HepG2 (cell line): ENCODE data around the gene RIBC1. TPM values are rescaled to one million over a fixed set of nuclear protein-coding genes. Genes with fewer than 3 reads are reported as not detected.

ENCODE experiments used
- ELF3 ChIP-seq: IDR thresholded peaks from 2 replicates; pipeline ENCODE4 v1.6.1; 2016; ENCODE audit warnings: missing genetic modification reagents, missing compliant biosample characterization
- FOXJ3 ChIP-seq: sonication (generic); formaldehyde crosslinking; IDR thresholded peaks from 2 replicates; pipeline ENCODE4 v1.4.0; 2020; ENCODE audit warnings: missing genetic modification reagents, mild to moderate bottlenecking, borderline replicate concordance
- HDAC2 ChIP-seq: sonication (generic); formaldehyde crosslinking; IDR thresholded peaks from 2 replicates; pipeline ENCODE4 v1.4.0; 2020; ENCODE audit warnings: missing genetic modification reagents
- HHEX ChIP-seq: IDR thresholded peaks from 2 replicates; pipeline ENCODE4 v1.6.1; 2016; ENCODE audit warnings: control low read depth
- PRDM10 ChIP-seq: sonication (generic); formaldehyde crosslinking; IDR thresholded peaks from 2 replicates; pipeline ENCODE4 v1.4.0; 2020; ENCODE audit warnings: low read depth, missing genetic modification reagents
- RFX3 ChIP-seq: IDR thresholded peaks from 2 replicates; pipeline ENCODE4 v1.6.1; 2016; ENCODE audit warnings: missing biosample characterization, missing genetic modification reagents
- SP5 ChIP-seq: IDR thresholded peaks from 2 replicates; pipeline ENCODE4 v1.6.1; 2016; ENCODE audit warnings: low read depth, borderline replicate concordance
- THAP11 ChIP-seq: IDR thresholded peaks from 2 replicates; pipeline ENCODE4 v1.6.1; 2016; ENCODE audit warnings: missing biosample characterization, missing genetic modification reagents
- U2AF2 ChIP-seq: fragments of 200-400 bp; formaldehyde crosslinking; IDR thresholded peaks from 2 replicates; pipeline ENCODE4 v1.6.1; 2017; ENCODE audit warnings: low read depth, mild to moderate bottlenecking, low read length
- ZBTB4 ChIP-seq: sonication (generic); formaldehyde crosslinking; IDR thresholded peaks from 2 replicates; pipeline ENCODE4 v1.4.0; 2020; ENCODE audit warnings: missing genetic modification reagents, mild to moderate bottlenecking, borderline replicate concordance
- ZFP91 ChIP-seq: sonication (generic); formaldehyde crosslinking; IDR thresholded peaks from 2 replicates; pipeline ENCODE4 v1.9.0; 2022; ENCODE audit warnings: missing genetic modification reagents, mild to moderate bottlenecking, borderline replicate concordance
- ZNF30 ChIP-seq: sonication (generic); formaldehyde crosslinking; IDR thresholded peaks from 2 replicates; pipeline ENCODE4 v1.5.0; 2020; ENCODE audit warnings: mild to moderate bottlenecking, missing genetic modification reagents
- ZNF558 ChIP-seq: sonication (generic); formaldehyde crosslinking; IDR thresholded peaks from 2 replicates; pipeline ENCODE4 v1.9.0; 2022; ENCODE audit warnings: mild to moderate bottlenecking, missing genetic modification reagents, borderline replicate concordance
- ZNF672 ChIP-seq: sonication (generic); formaldehyde crosslinking; IDR thresholded peaks from 2 replicates; pipeline ENCODE4 v1.8.1; 2022; ENCODE audit warnings: missing genetic modification reagents
- ZNF75D ChIP-seq: sonication (generic); formaldehyde crosslinking; IDR thresholded peaks from 2 replicates; pipeline ENCODE4 v1.8.1; 2023; ENCODE audit warnings: missing genetic modification reagents, mild to moderate bottlenecking, borderline replicate concordance
- ZNF784 ChIP-seq: sonication (generic); formaldehyde crosslinking; IDR thresholded peaks from 2 replicates; pipeline ENCODE4 v1.5.1; 2020; ENCODE audit warnings: missing genetic modification reagents, mild to moderate bottlenecking, borderline replicate concordance
- polyA plus RNA-seq, 8 experiments: library from polyadenylated mRNA; depleted of rRNA in 3 of 8; stranded (reverse) in 7 of 8; unstranded in 1 of 8; fragments of >200 nt; fragmentation: Illumina TruSeq in 4 of 8; extraction: Trizol in 4 of 8; gene quantifications; 2 replicates each; pipeline versions ENCODE4 v1.2.1 to v1.2.3, GENCODE V29; 2011 to 2016; ENCODE audit warnings: low read depth in 4 of 8, missing spikeins in 1 of 8, mixed read lengths in 1 of 8; ENCODE audit not compliant: insufficient read depth in 1 of 8
- total RNA-seq, 5 experiments: library from RNA; depleted of rRNA; stranded (reverse); fragments of >200 nt; fragmentation: Illumina TruSeq; extraction: Trizol; gene quantifications; 2 replicates each; pipeline ENCODE4 v1.2.3, GENCODE V29; 2016; ENCODE audit warnings: low read depth in 1 of 5

Gene RIBC1
- total and polyA plus RNA-seq, 2 of the 13 experiments (the other 11 are each of a cell fraction or from before 2014, with no cell fraction given): 0.55 TPM; not detected in 1

- TF ChIP-seq ZNF784 (CRISPR knock-in tag) (no peak), ZBTB4 (no peak), ZNF75D (CRISPR knock-in tag) (no peak), U2AF2 (no peak), PRDM10 (CRISPR knock-in tag) (peak; percentile 68; the same call in 1 of the 2 replicates), SP5 (CRISPR knock-in tag) (no peak), RFX3 (no peak), ELF3 (CRISPR knock-in tag) (no peak), ZNF558 (CRISPR knock-in tag) (no peak), THAP11 (peak; percentile 54; the same call in 1 of the 2 replicates), FOXJ3 (no peak), ZNF30 (CRISPR knock-in tag) (no peak), HHEX (no peak), HDAC2 (CRISPR knock-in tag) (peak; percentile 62; the same call in 1 of the 2 replicates), ZNF672 (CRISPR knock-in tag) (no peak), ZFP91 (CRISPR knock-in tag) (peak; percentile 39; the same call in 1 of the 2 replicates)
Measured at GRCh38 chrX:53433651-53434639, 11.3 kb downstream of the RIBC1 start, which contains the start of gene HSD17B10 (continued).
